ENCODE data around the gene RCBTB2. TPM values are rescaled to one million over a fixed set of nuclear protein-coding genes. Genes with fewer than 3 reads are reported as not detected.
A peak's percentile ranks its signal among the peaks of the same experiment; 100 is the strongest.
"Not testable (repeated sequence)": the region's sequence is repeated elsewhere in the genome, so short reads cannot be mapped to it uniquely, and the experiment has no call there.

Gene RCBTB2
- total RNA-seq = 10 to 100 TPM; 10.8 to 16.1 (median 14.9) TPM

- H3K9me3 ChIP-seq = no peaks in the 10 kb centered on the region
- H3K27me3 ChIP-seq = no peaks in the 10 kb centered on the region
- peak; percentile 95 for DNase-seq (ENCODE audit: low spot score in 2 of 2)
- TF ChIP-seq CTCF (IDR thresholded peaks at IDR 0.05) = no peak
- TF ChIP-seq POLR2AphosphoS5 (IDR thresholded peaks at IDR 0.05) = peak; percentile 82 to 95 (median 91)
- peak; percentile 68 for TF ChIP-seq POLR2A (IDR thresholded peaks at IDR 0.05)
- peak within 1 kb of the TSS; percentile 96 to 98 for H3K27ac ChIP-seq
- H3K4me3 ChIP-seq = peak within 1 kb of the TSS; percentile 76 to 89 (median 81)
- no peaks in the 10 kb centered on the region for H3K36me3 ChIP-seq
- intact Hi-C loops (cut with DNase I; ENCODE audit: low total_unique reads) = no loop called here
- H3K4me1 ChIP-seq = no peaks in the 10 kb centered on the region
Observed at GRCh38 chr13:48532506-48533499, at the start of gene RCBTB2. TSS of gene RCBTB2 (minus strand) at chr13:48533080. CDS start at chr13:48521939, 11,141 bp downstream.

GRCh38 chr13:48582084-48582483 is 49.2 kb upstream of the RCBTB2 start:
- intact Hi-C loops (cut with DNase I; ENCODE audit: low total_unique reads) = no loop called here
- peaks cover 6 to 10% of the 10 kb centered on the region in 2 donors for H3K4me1 ChIP-seq
- TF ChIP-seq CTCF (IDR thresholded peaks at IDR 0.05) (no peak), POLR2A (IDR thresholded peaks at IDR 0.05) (no peak), POLR2AphosphoS5 (IDR thresholded peaks at IDR 0.05) (no peak)
- no peak for DNase-seq (ENCODE audit: low spot score in 2 of 2)
- no peaks in the 10 kb centered on the region for H3K36me3 ChIP-seq
- H3K27ac ChIP-seq = peak overlapping the region; percentile 5 to 18
- H3K4me3 ChIP-seq = no peak overlapping the region
- H3K9me3 ChIP-seq = no peaks in the 10 kb centered on the region
- no peaks in the 10 kb centered on the region for H3K27me3 ChIP-seq

- TF ChIP-seq POLR2AphosphoS5 (IDR thresholded peaks at IDR 0.05) (no peak), CTCF (IDR thresholded peaks at IDR 0.05) (no peak), POLR2A (IDR thresholded peaks at IDR 0.05) (no peak)
- intact Hi-C loops (cut with DNase I; ENCODE audit: low total_unique reads) = no loop called here
- Histone ChIP-seq H3K36me3 (no peaks in the 10 kb centered on the region), H3K9me3 (no peaks in the 10 kb centered on the region), H3K27me3 (no peaks in the 10 kb centered on the region), H3K4me1 (peaks cover 0 to 10% of the 10 kb centered on the region in 2 donors), H3K4me3 (no peak overlapping the region), H3K27ac (no peak overlapping the region)
- DNase-seq (ENCODE audit: low spot score in 2 of 2) = no peak
Observed at GRCh38 chr13:48580896-48581295, 48.0 kb upstream of the RCBTB2 start.

GRCh38 chr13:48580185-48580803 is 47.4 kb upstream of the RCBTB2 start:
- Histone ChIP-seq H3K27ac (no peak overlapping the region), H3K4me3 (no peak overlapping the region), H3K4me1 (peaks cover 0 to 10% of the 10 kb centered on the region in 2 donors), H3K9me3 (no peaks in the 10 kb centered on the region), H3K27me3 (no peaks in the 10 kb centered on the region), H3K36me3 (no peaks in the 10 kb centered on the region)
- intact Hi-C loops (cut with DNase I; ENCODE audit: low total_unique reads) = no loop called here
- TF ChIP-seq POLR2A (IDR thresholded peaks at IDR 0.05) (no peak), CTCF (IDR thresholded peaks at IDR 0.05) (peak; percentile 46 to 84 (median 73)), POLR2AphosphoS5 (IDR thresholded peaks at IDR 0.05) (no peak)
- DNase-seq (ENCODE audit: low spot score in 2 of 2) = peak; percentile 59 to 63

GRCh38 chr13:48579919-48580180 is 47.0 kb upstream of the RCBTB2 start:
- H3K27ac ChIP-seq = peak overlapping the region in 1 of 2 donors; percentile 71
- intact Hi-C loops (cut with DNase I; ENCODE audit: low total_unique reads) = not testable (repeated sequence)

More at GRCh38 chr13:48579919-48580180, 47.0 kb upstream of the RCBTB2 start:
- H3K4me3 ChIP-seq; H3K9me3 ChIP-seq; H3K27me3 ChIP-seq; H3K4me1 ChIP-seq; DNase-seq (ENCODE audit: low spot score in 2 of 2); H3K36me3 ChIP-seq: not testable (repeated sequence)

All from breast epithelium (tissue), 4 donors.